Ishikawa (cell line): ENCODE measurements around the gene STAG3.

ENCODE experiments used
- CEBPB ChIP-seq: IDR thresholded peaks from 2 replicates; pipeline ENCODE4 v1.6.1; 2012
- CREB1 ChIP-seq: IDR thresholded peaks from 2 replicates; pipeline ENCODE4 v1.6.1; 2012; ENCODE audit warnings: low read depth
- EP300 ChIP-seq: IDR thresholded peaks from 2 replicates; pipeline ENCODE4 v1.6.1; 2012; ENCODE audit warnings: borderline replicate concordance
- RAD21 ChIP-seq: IDR thresholded peaks from 2 replicates; pipeline ENCODE4 v1.6.1; 2012; ENCODE audit warnings: low read depth
- TAF1 ChIP-seq: IDR thresholded peaks from 2 replicates; pipeline ENCODE4 v1.6.1; 2012; ENCODE audit warnings: low read depth, mild to moderate bottlenecking
- TCF12 ChIP-seq: IDR thresholded peaks from 2 replicates; pipeline ENCODE4 v1.6.1; 2012; ENCODE audit warnings: low read depth
- TEAD4 ChIP-seq: IDR thresholded peaks from 2 replicates; pipeline ENCODE4 v1.6.1; 2012
- USF1 ChIP-seq: IDR thresholded peaks from 2 replicates; pipeline ENCODE4 v1.6.1; 2012
- YY1 ChIP-seq: IDR thresholded peaks from 2 replicates; pipeline ENCODE4 v1.6.1; 2012; ENCODE audit warnings: low read depth
- ZBTB7A ChIP-seq: IDR thresholded peaks from 2 replicates; pipeline ENCODE4 v1.6.1; 2012; ENCODE audit warnings: low read depth
- TF ChIP-seq, protein P1 (sequence below): IDR thresholded peaks from 2 replicates; pipeline ENCODE4 v1.6.1; 2012

GRCh38 chr7:100176096-100177044 is 1.3 kb upstream of the STAG3 start:
- TF ChIP-seq TAF1 (no peak), USF1 (no peak), CREB1 (no peak), RAD21 (no peak), EP300 (no peak), TEAD4 (no peak), TCF12 (no peak), CEBPB (no peak), ZBTB7A (no peak), YY1 (no peak)
- TF ChIP-seq, protein P1, sequence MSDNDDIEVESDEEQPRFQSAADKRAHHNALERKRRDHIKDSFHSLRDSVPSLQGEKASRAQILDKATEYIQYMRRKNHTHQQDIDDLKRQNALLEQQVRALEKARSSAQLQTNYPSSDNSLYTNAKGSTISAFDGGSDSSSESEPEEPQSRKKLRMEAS: no peak
